Activated naive CD4-positive, alpha-beta T cell (primary cell): Measurements from ENCODE around the gene SPEF2.

Experiments used
- DNase-seq, 4 experiments: peaks; one replicate each; lab custom pipeline; 2025; lab: John Stamatoyannopoulos, UW

Gene SPEF2, protein sequence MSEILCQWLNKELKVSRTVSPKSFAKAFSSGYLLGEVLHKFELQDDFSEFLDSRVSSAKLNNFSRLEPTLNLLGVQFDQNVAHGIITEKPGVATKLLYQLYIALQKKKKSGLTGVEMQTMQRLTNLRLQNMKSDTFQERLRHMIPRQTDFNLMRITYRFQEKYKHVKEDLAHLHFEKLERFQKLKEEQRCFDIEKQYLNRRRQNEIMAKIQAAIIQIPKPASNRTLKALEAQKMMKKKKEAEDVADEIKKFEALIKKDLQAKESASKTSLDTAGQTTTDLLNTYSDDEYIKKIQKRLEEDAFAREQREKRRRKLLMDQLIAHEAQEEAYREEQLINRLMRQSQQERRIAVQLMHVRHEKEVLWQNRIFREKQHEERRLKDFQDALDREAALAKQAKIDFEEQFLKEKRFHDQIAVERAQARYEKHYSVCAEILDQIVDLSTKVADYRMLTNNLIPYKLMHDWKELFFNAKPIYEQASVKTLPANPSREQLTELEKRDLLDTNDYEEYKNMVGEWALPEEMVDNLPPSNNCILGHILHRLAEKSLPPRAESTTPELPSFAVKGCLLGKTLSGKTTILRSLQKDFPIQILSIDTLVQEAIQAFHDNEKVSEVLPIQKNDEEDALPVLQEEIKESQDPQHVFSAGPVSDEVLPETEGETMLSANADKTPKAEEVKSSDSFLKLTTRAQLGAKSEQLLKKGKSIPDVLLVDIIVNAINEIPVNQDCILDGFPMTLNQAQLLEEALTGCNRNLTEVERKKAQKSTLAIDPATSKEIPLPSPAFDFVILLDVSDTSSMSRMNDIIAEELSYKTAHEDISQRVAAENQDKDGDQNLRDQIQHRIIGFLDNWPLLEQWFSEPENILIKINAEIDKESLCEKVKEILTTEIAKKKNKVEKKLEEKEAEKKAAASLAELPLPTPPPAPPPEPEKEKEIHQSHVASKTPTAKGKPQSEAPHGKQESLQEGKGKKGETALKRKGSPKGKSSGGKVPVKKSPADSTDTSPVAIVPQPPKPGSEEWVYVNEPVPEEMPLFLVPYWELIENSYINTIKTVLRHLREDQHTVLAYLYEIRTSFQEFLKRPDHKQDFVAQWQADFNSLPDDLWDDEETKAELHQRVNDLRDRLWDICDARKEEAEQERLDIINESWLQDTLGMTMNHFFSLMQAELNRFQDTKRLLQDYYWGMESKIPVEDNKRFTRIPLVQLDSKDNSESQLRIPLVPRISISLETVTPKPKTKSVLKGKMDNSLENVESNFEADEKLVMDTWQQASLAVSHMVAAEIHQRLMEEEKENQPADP (N-terminal part only)

GRCh38 chr5:35617435-35618303, at the start of gene SPEF2:
Gene SPEF2, plus strand, starts transcription at chr5:35617863. Its CDS starts 135 bp downstream, at chr5:35617998.
- peak; percentile 31 to 60 (median 54) for DNase-seq

DNA sequence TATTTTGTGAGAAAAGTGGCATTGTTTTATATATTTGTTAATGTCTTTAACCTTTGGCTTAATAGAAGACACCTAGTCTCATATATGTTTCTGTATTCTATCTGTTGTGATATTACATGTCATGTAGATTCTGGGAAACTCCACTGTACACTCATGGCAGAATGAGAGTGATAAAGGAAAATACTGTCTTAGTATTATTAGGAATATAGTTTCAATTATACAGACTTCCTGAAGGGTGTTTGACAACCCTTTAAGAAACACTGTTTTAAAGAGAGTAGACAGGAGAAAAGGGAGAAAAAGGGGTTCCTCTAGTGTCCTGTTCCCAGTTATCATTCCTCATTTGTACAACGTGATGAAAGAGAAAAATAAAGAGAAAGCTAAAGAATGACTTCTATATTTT, 42.1 kb upstream of the SPEF2 start:
- DNase-seq, result no peak

- no peak for DNase-seq
These were observed 30.2 kb upstream of the SPEF2 start for GRCh38 chr5:35587419-35587818.

GRCh38 chr5:35593338-35593737, 24.3 kb upstream of the SPEF2 start:
- DNase-seq, result no peak

- DNase-seq, result no peak
These were observed 18.8 kb upstream of the SPEF2 start for GRCh38 chr5:35598707-35599370.

DNA sequence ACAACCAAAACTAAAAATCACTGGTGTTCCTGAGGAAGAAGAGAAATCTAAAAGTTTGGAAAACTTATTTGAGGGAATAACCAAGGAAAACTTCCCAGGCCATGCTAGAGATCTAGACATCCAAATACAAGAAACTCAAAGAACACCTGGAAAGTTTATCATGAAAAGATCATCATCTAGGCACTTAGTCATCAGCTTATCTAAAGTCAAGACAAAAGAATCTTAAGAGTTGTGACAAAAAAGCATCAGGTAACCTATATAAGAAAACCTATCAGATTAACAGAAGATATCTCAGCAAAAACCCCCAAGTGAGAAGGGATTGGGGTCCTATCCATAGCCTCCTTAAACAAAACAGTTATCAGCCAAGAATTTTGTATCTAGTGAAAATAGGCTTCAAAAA, 17.1 kb upstream of the SPEF2 start:
- DNase-seq, result no peak

- DNase-seq, result no peak
These were observed 8.5 kb upstream of the SPEF2 start for GRCh38 chr5:35608881-35609779.

GRCh38 chr5:35617060-35617434, 616 bp upstream of the SPEF2 start:
- DNase-seq, result no peak

DNA sequence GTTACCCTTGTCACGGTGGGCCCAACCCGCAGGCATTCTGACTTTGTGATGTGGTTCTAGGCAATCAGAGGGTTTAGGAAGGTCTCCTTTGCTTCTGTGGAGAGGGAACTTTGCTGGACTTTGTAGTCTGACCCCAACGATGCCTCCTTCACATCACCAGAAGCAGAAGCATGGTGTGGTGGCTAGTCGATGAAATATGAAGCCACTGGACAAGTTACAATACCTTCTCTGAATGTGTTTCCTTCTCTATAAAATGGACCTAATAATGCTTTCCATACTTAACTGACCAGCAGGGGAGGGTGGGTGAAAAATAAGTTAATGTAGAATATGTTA, 607 bp downstream of the SPEF2 start:
- DNase-seq, result no peak

- no peak for DNase-seq
These were observed 1.1 kb downstream of the SPEF2 start for GRCh38 chr5:35618781-35619180.

- DNase-seq, result no peak
These were observed 5.3 kb downstream of the SPEF2 start for GRCh38 chr5:35622974-35623373.

GRCh38 chr5:35623991-35624390, 6.3 kb downstream of the SPEF2 start:
- DNase-seq, result no peak

DNA sequence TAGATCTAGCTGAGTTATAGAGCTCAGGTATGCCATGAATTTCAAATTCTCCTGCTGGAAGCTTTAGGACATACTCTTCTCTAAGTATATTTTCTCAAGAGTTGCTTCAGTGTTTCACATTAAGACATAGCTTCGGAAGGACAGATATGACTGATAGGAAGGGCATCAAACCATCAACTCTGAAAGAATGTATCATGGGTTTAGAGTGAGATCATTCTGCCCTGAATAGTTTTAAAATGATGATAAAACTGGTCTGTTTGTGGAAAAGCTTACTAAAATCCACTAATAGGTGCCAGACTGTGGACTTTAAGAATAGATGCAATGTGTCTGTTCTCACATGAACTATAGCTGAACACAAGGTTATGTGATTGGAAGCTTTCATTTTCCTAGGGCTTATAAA, 8.4 kb downstream of the SPEF2 start:
- no peak for DNase-seq

DNA sequence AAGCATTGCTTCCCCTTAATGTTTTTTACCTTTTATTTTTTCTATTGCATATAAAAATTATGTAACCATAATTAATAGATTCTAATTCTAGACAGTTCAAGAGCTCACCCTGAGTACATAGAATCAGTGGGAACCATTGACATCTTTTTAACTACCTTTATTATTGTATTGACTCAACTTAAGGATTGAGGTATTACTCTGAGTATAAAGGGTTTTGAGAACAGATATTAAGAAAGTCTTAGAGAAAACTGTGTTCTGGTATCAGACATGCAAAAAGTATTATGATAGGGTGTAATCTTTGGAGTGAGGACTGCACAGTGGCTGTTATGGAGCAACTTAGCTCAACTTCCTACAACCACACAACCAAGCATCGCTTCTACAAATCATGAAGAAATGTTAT, 8.9 kb downstream of the SPEF2 start:
- no peak for DNase-seq

- DNase-seq, result no peak
These were observed 16.7 kb downstream of the SPEF2 start for GRCh38 chr5:35634326-35634725.

GRCh38 chr5:35640623-35641022, 23.0 kb downstream of the SPEF2 start:
- no peak for DNase-seq

GRCh38 chr5:35644543-35644942, 26.9 kb downstream of the SPEF2 start:
- no peak for DNase-seq

DNA sequence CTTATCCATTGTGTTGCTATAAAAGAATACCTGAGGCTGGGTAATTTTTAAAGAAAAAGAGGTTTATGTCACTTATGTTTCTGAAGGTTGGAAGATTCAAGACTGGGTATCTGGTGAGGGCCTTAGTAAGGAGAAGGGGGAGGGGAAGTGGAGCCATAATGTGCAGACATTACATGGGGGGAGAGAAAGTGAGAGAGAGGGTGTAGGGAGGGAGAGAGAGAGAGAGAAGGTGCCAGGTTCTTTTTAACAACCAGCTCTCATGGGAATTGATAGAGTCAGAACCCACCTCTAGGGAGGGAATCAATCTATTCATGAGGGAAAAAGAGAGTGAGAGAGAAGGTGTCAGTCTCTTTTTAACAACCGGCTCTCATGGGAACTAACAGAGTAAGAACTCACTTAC, 29.5 kb downstream of the SPEF2 start:
- no peak for DNase-seq

DNA sequence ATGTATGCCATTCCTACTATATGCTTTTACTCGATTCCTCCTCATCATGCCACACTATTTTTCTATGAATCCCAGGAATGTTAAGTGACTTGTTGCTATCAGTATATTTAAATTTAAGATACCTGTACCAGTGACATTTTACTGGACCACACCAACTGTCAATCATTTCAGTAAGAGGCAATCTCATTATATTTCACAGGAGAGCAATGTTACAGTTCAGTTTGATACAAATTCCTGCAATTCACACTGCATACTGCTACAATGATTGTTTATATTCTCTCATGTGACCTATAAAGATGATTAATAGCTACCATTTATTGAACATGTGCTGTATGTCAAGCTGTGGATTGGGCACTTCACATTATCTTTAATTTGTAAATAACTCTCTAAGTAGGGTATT, 30.0 kb downstream of the SPEF2 start:
- DNase-seq, result no peak
